ENCODE results near the gene HCLS1.

DNA sequence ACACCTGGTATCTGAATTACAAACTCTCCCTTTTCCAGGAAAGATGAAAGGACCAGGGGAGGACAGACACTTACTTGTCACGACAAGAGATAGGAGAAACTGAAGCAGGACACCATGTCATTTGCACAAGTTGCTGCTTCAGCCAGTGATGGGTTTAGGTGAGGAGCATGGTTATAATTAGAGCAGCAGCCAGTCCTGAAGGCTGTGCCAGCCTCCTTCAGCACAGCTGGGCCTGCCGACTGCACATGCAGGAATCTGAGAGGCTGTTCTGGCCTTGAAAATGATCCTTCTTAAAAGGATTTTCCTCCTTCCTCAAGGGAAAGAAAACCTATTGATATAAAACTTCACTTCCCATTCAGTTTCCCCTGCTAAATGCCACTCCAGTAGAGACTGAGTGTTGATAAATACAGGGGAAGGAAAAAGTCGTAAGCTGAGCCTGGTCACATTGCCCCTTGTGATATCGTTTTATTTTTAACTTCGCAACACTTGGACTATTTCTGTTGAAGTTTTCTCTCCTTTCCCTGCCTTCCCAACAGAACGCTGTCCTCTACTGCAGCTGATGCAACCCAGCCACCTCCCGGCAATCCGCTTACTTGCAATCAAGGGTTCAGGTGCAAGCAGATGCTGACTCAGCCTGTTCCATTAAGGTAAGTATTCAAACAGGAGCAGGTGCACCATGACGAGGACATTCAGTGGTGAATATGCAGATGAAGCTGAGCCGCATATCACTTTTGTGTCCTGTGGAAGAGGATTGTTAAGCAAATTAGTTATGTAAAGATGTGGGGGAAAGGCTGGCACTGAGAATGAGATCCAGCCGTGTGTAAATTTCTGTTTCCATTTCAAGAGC is 67.6 kb downstream of the HCLS1 start, which contains the start of gene FBXO40:
- TF ChIP-seq, protein P1, sequence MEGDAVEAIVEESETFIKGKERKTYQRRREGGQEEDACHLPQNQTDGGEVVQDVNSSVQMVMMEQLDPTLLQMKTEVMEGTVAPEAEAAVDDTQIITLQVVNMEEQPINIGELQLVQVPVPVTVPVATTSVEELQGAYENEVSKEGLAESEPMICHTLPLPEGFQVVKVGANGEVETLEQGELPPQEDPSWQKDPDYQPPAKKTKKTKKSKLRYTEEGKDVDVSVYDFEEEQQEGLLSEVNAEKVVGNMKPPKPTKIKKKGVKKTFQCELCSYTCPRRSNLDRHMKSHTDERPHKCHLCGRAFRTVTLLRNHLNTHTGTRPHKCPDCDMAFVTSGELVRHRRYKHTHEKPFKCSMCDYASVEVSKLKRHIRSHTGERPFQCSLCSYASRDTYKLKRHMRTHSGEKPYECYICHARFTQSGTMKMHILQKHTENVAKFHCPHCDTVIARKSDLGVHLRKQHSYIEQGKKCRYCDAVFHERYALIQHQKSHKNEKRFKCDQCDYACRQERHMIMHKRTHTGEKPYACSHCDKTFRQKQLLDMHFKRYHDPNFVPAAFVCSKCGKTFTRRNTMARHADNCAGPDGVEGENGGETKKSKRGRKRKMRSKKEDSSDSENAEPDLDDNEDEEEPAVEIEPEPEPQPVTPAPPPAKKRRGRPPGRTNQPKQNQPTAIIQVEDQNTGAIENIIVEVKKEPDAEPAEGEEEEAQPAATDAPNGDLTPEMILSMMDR (conservative IDR thresholded peaks at IDR 0.05): no peak
- no peak for TF ChIP-seq ZFX (IDR thresholded peaks at IDR 0.05)

Measured in C4-2B (cell line).